GM12864 (cell line): Measurements from ENCODE around the gene PRAMEF17.
"Not testable (repeated sequence)": the region's sequence is repeated elsewhere in the genome, so short reads cannot be mapped to it uniquely, and the experiment has no call there.

Source experiments
- DNase-seq: peaks from one replicate; pipeline ENCODE4 v3.0.0-alpha.2; 2011; ENCODE audit warnings: low read depth
- H3K4me3 ChIP-seq: 2 replicates; pipeline ENCODE4 v1.5.1; 2011; ENCODE audit warnings: mild to moderate bottlenecking, low read depth, low read length, control low read depth
- CTCF ChIP-seq: IDR thresholded peaks from 2 replicates; pipeline ENCODE4 v1.5.1; 2011; ENCODE audit warnings: low read depth, mild to moderate bottlenecking, moderate library complexity, low read length, control low read depth, inconsistent platforms; ENCODE audit errors: missing control alignments

PRAMEF17 gene

GRCh38 chr1:13389332-13389731 is at the start of gene PRAMEF17:
Gene PRAMEF17, plus strand, starts transcription at chr1:13389632. Its CDS starts 26 bp downstream, at chr1:13389658.
- not testable (repeated sequence) for H3K4me3 ChIP-seq, DNase-seq

GRCh38 chr1:13342496-13342895 is 46.9 kb upstream of the PRAMEF17 start:
- not testable (repeated sequence) for DNase-seq, H3K4me3 ChIP-seq

- not testable (repeated sequence) for DNase-seq, H3K4me3 ChIP-seq
Observed at GRCh38 chr1:13347034-13347433, 42.4 kb upstream of the PRAMEF17 start, which contains the start of gene PRAMEF14. Gene PRAMEF14, minus strand, starts transcription at chr1:13347134. Its CDS starts 1,820 bp downstream, at chr1:13345314.

- not testable (repeated sequence) for DNase-seq, H3K4me3 ChIP-seq
Observed at GRCh38 chr1:13353476-13353875, 36.0 kb upstream of the PRAMEF17 start.

- DNase-seq, H3K4me3 ChIP-seq: not testable (repeated sequence)
Observed at GRCh38 chr1:13354475-13354874, 35.0 kb upstream of the PRAMEF17 start.

GRCh38 chr1:13356774-13357173 is 32.7 kb upstream of the PRAMEF17 start:
- DNase-seq: peak; percentile 31
- not testable (repeated sequence) for H3K4me3 ChIP-seq
- peak; percentile 48 for TF ChIP-seq CTCF

GRCh38 chr1:13362364-13362763 is 27.1 kb upstream of the PRAMEF17 start:
- not testable (repeated sequence) for DNase-seq, H3K4me3 ChIP-seq

- not testable (repeated sequence) for DNase-seq, H3K4me3 ChIP-seq
Observed at GRCh38 chr1:13364928-13365327, 24.5 kb upstream of the PRAMEF17 start.

GRCh38 chr1:13366536-13366935 is 22.9 kb upstream of the PRAMEF17 start:
- H3K4me3 ChIP-seq, DNase-seq: not testable (repeated sequence)

- not testable (repeated sequence) for H3K4me3 ChIP-seq
Observed at GRCh38 chr1:13368544-13368943, 20.9 kb upstream of the PRAMEF17 start.

GRCh38 chr1:13378983-13379382 is 10.4 kb upstream of the PRAMEF17 start:
- H3K4me3 ChIP-seq, DNase-seq: not testable (repeated sequence)

More at GRCh38 chr1:13368544-13368943, 20.9 kb upstream of the PRAMEF17 start:
- TF ChIP-seq CTCF: peak; percentile 47
- not testable (repeated sequence) for DNase-seq

- H3K4me3 ChIP-seq, DNase-seq: not testable (repeated sequence)
Observed at GRCh38 chr1:13380380-13380779, 9.1 kb upstream of the PRAMEF17 start.

- not testable (repeated sequence) for H3K4me3 ChIP-seq, DNase-seq
Observed at GRCh38 chr1:13393004-13393403, 3.6 kb downstream of the PRAMEF17 start.

- not testable (repeated sequence) for H3K4me3 ChIP-seq, DNase-seq
Observed at GRCh38 chr1:13394761-13395160, 5.3 kb downstream of the PRAMEF17 start.

- DNase-seq, H3K4me3 ChIP-seq: not testable (repeated sequence)
Observed at GRCh38 chr1:13395311-13395710, 5.9 kb downstream of the PRAMEF17 start.
